HL-60 (cell line): ENCODE data around the gene CITED2.

Source experiments
- DNase-seq, 2 experiments: peaks; one replicate each; pipeline ENCODE4 v3.0.0-alpha.2; 2010 to 2020; ENCODE audit warnings: low read depth in 1 of 2, low spot score in 1 of 2
- H3K27ac ChIP-seq: fragments of 250-450 bp; sonication (Bioruptor Pico); replicated peaks from 2 replicates; pipeline ENCODE4 v1.5.1; 2020; ENCODE audit warnings: mild to moderate bottlenecking, moderate library complexity
- H3K27me3 ChIP-seq: fragments of 250-450 bp; sonication (Bioruptor Pico); 2 replicates; pipeline ENCODE4 v1.5.1; 2021; ENCODE audit warnings: mild to moderate bottlenecking, moderate library complexity; ENCODE audit not compliant: insufficient read depth, poor library complexity, severe bottlenecking
- H3K4me3 ChIP-seq: replicated peaks from 2 replicates; pipeline ENCODE4 v1.5.1; 2011; ENCODE audit warnings: mild to moderate bottlenecking, control low read depth, low read length; ENCODE audit not compliant: insufficient read depth
- CTCF ChIP-seq: IDR thresholded peaks from one replicate; pipeline ENCODE4 v1.5.1; 2011; ENCODE audit warnings: low read length, control low read depth, inconsistent platforms; ENCODE audit not compliant: insufficient read depth
- GABPA ChIP-seq: IDR thresholded peaks from 2 replicates; pipeline ENCODE4 v1.6.1; 2012; ENCODE audit warnings: low read depth
- POLR2AphosphoS5 ChIP-seq: IDR thresholded peaks from 2 replicates; pipeline ENCODE4 v1.6.1; 2012; ENCODE audit warnings: low read depth
- REST ChIP-seq: IDR thresholded peaks from 2 replicates; pipeline ENCODE4 v1.6.1; 2012; ENCODE audit warnings: low read depth; ENCODE audit not compliant: insufficient replicate concordance
- SPI1 ChIP-seq: IDR thresholded peaks from 2 replicates; pipeline ENCODE4 v1.6.1; 2012; ENCODE audit warnings: low read depth, mild to moderate bottlenecking, borderline replicate concordance

Gene CITED2

GRCh38 chr6:139368661-139369060, 5.8 kb downstream of the CITED2 start:
- no peak overlapping the region for H3K4me3 ChIP-seq

GRCh38 chr6:139367810-139368351, 6.6 kb downstream of the CITED2 start:
- H3K27me3 ChIP-seq: no peaks in the 10 kb centered on the region
- TF ChIP-seq SPI1: no peak
- TF ChIP-seq REST: no peak
- TF ChIP-seq GABPA: no peak
- TF ChIP-seq CTCF: no peak
- TF ChIP-seq POLR2AphosphoS5: no peak
- DNase-seq: peak in 1 of 2 experiments; percentile 30
- H3K4me3 ChIP-seq: no peak overlapping the region
- H3K27ac ChIP-seq: no peak overlapping the region

More at GRCh38 chr6:139368661-139369060, 5.8 kb downstream of the CITED2 start:
- Histone ChIP-seq H3K27me3 (no peaks in the 10 kb centered on the region), H3K27ac (no peak overlapping the region)
- no peak for DNase-seq
- TF ChIP-seq SPI1 (no peak), REST (no peak), POLR2AphosphoS5 (no peak), CTCF (no peak)

GRCh38 chr6:139364982-139365379, 9.5 kb downstream of the CITED2 start:
- DNase-seq: no peak
- Histone ChIP-seq H3K4me3 (no peak overlapping the region), H3K27me3 (no peaks in the 10 kb centered on the region), H3K27ac (no peak overlapping the region)
- TF ChIP-seq REST: no peak
- TF ChIP-seq SPI1: no peak
- no peak for TF ChIP-seq CTCF
- TF ChIP-seq GABPA: no peak
- TF ChIP-seq POLR2AphosphoS5: no peak
